HCT116 (cell line): Measurements from ENCODE around the gene GNAS. TPM values are rescaled to one million over a fixed set of nuclear protein-coding genes. Genes with fewer than 3 reads are reported as not detected.

ENCODE experiments used
- ATAC-seq: fragments of 200-7000 bp; cut with Tn5 transposase; 2 replicates; pipeline ENCODE4 v1.9.1; 2020; ENCODE audit warnings: mild to moderate bottlenecking, moderate library complexity
- BruUV-seq: library from RNA; stranded (reverse); fragments of 400-500 nt; replicated peaks from 2 replicates; lab custom pipeline; 2021; lab: Mats Ljungman, UMichigan
- CTCF ChIA-PET: fragments of 300-600 bp; sonication (Branson Sonifier 250); formaldehyde crosslinking; loops from one replicate; lab custom pipeline; 2021; ENCODE audit warnings: antibody characterized with exemption; lab: Charles Lee
- POLR2A ChIA-PET: fragments of 300-600, 350-600 bp; sonication (Branson Sonifier 250); formaldehyde crosslinking; loops from one replicate; lab custom pipeline; 2021; ENCODE audit warnings: antibody characterized with exemption; lab: Charles Lee
- RAD21 ChIA-PET, 2 experiments: fragments of 300-600 bp; sonication (Branson Sonifier 250); formaldehyde crosslinking; loops; one replicate each; lab custom pipeline; 2023; ENCODE audit warnings: low total read pairs in 2 of 2; ENCODE audit not compliant: uncharacterized antibody in 2 of 2, unreplicated experiment in 2 of 2, low non-redundant PET in 1 of 2; lab: Charles Lee
- DNase-seq: peaks from one replicate; pipeline ENCODE4 v3.0.0-alpha.2; 2010; ENCODE audit warnings: low read depth, low spot score
- H2AFZ ChIP-seq: fragments of 200-600 bp; shearing (Covaris generic), sonication (generic); 2 replicates; pipeline ENCODE4 v1.6.1; 2017; ENCODE audit warnings: low read depth, mixed run types, mixed read lengths, antibody characterized with exemption, low read length; ENCODE audit not compliant: poor library complexity, severe bottlenecking
- H3K27ac ChIP-seq: 2 replicates; pipeline ENCODE4 v1.5.1; 2012; ENCODE audit warnings: low read depth, low read length
- H3K27me3 ChIP-seq: fragments of 200-600 bp; sonication (generic); 2 replicates; pipeline ENCODE4 v1.6.1; 2016; ENCODE audit warnings: mixed run types, low read length, mixed read lengths; ENCODE audit not compliant: insufficient read depth
- H3K36me3 ChIP-seq, 2 experiments: fragments of 200-500 bp in 1 of 2; fragments of 200-600 bp in 1 of 2; sonication (Bioruptor generic) in 1 of 2; sonication (generic) in 1 of 2; 2 replicates each; pipeline versions ENCODE4 v1.5.1 to v1.6.1; 2014 to 2016; ENCODE audit warnings: low read length in 2 of 2, inconsistent platforms in 1 of 2, mixed read lengths in 1 of 2, mixed run types in 1 of 2; ENCODE audit not compliant: insufficient read depth in 2 of 2, control insufficient read depth in 1 of 2
- H3K4me1 ChIP-seq, 2 experiments: fragments of 200-600 bp in 1 of 2; sonication (generic) in 1 of 2; 2 replicates each; pipeline versions ENCODE4 v1.5.1 to v1.6.1; 2012 to 2017; ENCODE audit warnings: low read length in 2 of 2, inconsistent platforms in 1 of 2, mild to moderate bottlenecking in 1 of 2, mixed read lengths in 1 of 2, mixed run types in 1 of 2, moderate library complexity in 1 of 2; ENCODE audit not compliant: insufficient read depth in 2 of 2, control insufficient read depth in 1 of 2
- H3K4me2 ChIP-seq: fragments of 200-600 bp; sonication (generic); 2 replicates; pipeline ENCODE4 v1.6.1; 2017; ENCODE audit warnings: mixed run types, low read length, mixed read lengths
- H3K4me3 ChIP-seq, 2 experiments: fragments of 200-600 bp in 1 of 2; sonication (generic) in 1 of 2; replicated peaks in 1 of 2; 2 replicates each; pipeline ENCODE4 v1.5.1; 2011 to 2016; ENCODE audit warnings: low read length in 2 of 2, control low read depth in 1 of 2, low read depth in 1 of 2, mild to moderate bottlenecking in 1 of 2, mixed read lengths in 1 of 2, mixed run types in 1 of 2
- H3K79me2 ChIP-seq: fragments of 200-600 bp; sonication (generic); 2 replicates; pipeline ENCODE4 v1.6.1; 2017; ENCODE audit warnings: mild to moderate bottlenecking, mixed run types, low read length, moderate library complexity, mixed read lengths; ENCODE audit not compliant: insufficient read depth
- H3K9ac ChIP-seq: fragments of 200-600 bp; sonication (generic); 2 replicates; pipeline ENCODE4 v1.6.1; 2016; ENCODE audit warnings: low read length, mixed read lengths
- H3K9me2 ChIP-seq: fragments of 200-600 bp; sonication (generic), shearing (Covaris generic); 2 replicates; pipeline ENCODE4 v1.6.1; 2017; ENCODE audit warnings: mixed run types, mild to moderate bottlenecking, moderate library complexity; ENCODE audit not compliant: insufficient read depth
- H3K9me3 ChIP-seq, 2 experiments: fragments of 200-500 bp in 1 of 2; fragments of 200-600 bp in 1 of 2; sonication (Bioruptor generic) in 1 of 2; sonication (generic) in 1 of 2; 2 replicates each; pipeline ENCODE4 v1.6.1; 2014 to 2017; ENCODE audit warnings: low read length in 2 of 2, mixed read lengths in 2 of 2, inconsistent platforms in 1 of 2, low read depth in 1 of 2, mild to moderate bottlenecking in 1 of 2, mixed run types in 1 of 2, moderate library complexity in 1 of 2; ENCODE audit not compliant: control insufficient read depth in 1 of 2, insufficient read depth in 1 of 2
- H4K20me1 ChIP-seq: fragments of 200-600 bp; sonication (generic), shearing (Covaris generic); 2 replicates; pipeline ENCODE4 v1.6.1; 2017; ENCODE audit warnings: mixed run types, mild to moderate bottlenecking, moderate library complexity; ENCODE audit not compliant: insufficient read depth
- CBX3 ChIP-seq: IDR thresholded peaks from 2 replicates; pipeline ENCODE4 v1.6.1; 2012; ENCODE audit warnings: low read depth
- CEBPB ChIP-seq: IDR thresholded peaks from 2 replicates; pipeline ENCODE4 v1.6.1; 2012; ENCODE audit warnings: low read depth
- EGR1 ChIP-seq: IDR thresholded peaks from 2 replicates; pipeline ENCODE4 v1.6.1; 2012; ENCODE audit warnings: low read depth
- EZH2 ChIP-seq: fragments of 200-600 bp; sonication (generic); IDR thresholded peaks from 2 replicates; pipeline ENCODE4 v1.6.1; 2017; ENCODE audit warnings: antibody characterized with exemption, mixed run types
- FOSL1 ChIP-seq: IDR thresholded peaks from 2 replicates; pipeline ENCODE4 v1.6.1; 2012; ENCODE audit warnings: low read depth
- JUND ChIP-seq: IDR thresholded peaks from 2 replicates; pipeline ENCODE4 v1.6.1; 2012
- MAX ChIP-seq: IDR thresholded peaks from 2 replicates; pipeline ENCODE4 v1.6.1; 2012
- POLR2A ChIP-seq: IDR thresholded peaks from 2 replicates; pipeline ENCODE4 v1.7.0; 2011; ENCODE audit warnings: borderline replicate concordance; ENCODE audit not compliant: insufficient read depth, insufficient read length; ENCODE audit errors: extremely low read depth
- REST ChIP-seq: IDR thresholded peaks from 2 replicates; pipeline ENCODE4 v1.6.1; 2012; ENCODE audit warnings: low read depth
- SIN3A ChIP-seq: IDR thresholded peaks from 2 replicates; pipeline ENCODE4 v1.6.1; 2012; ENCODE audit warnings: low read depth
- SP1 ChIP-seq: IDR thresholded peaks from 2 replicates; pipeline ENCODE4 v1.6.1; 2012; ENCODE audit warnings: low read depth
- TCF7L2 ChIP-seq: IDR thresholded peaks from 2 replicates; pipeline ENCODE4 v1.7.0; 2011; ENCODE audit warnings: borderline replicate concordance, inconsistent platforms; ENCODE audit not compliant: insufficient read depth, insufficient read length; ENCODE audit errors: extremely low read depth
- YY1 ChIP-seq: IDR thresholded peaks from 2 replicates; pipeline ENCODE4 v1.6.1; 2011; ENCODE audit warnings: low read length, low read depth, moderate library complexity, mild to moderate bottlenecking; ENCODE audit not compliant: insufficient replicate concordance; ENCODE audit errors: extremely low read depth
- ZBTB33 ChIP-seq: IDR thresholded peaks from 2 replicates; pipeline ENCODE4 v1.6.1; 2011; ENCODE audit warnings: mild to moderate bottlenecking, low read length, moderate library complexity; ENCODE audit not compliant: insufficient replicate concordance; ENCODE audit errors: extremely low read depth
- ZNF274 ChIP-seq: fragments of 200-500 bp; sonication (Bioruptor generic); IDR thresholded peaks from 2 replicates; pipeline ENCODE4 v1.6.1; 2014; ENCODE audit warnings: mild to moderate bottlenecking, low read depth, low read length, inconsistent platforms
- intact Hi-C: fragments of 100-400 bp; cut with micrococcal nuclease; formaldehyde crosslinking; loops from 2 replicates; pipeline ENCODE4 v1.10.0; 2022
- total RNA-seq: library from RNA; stranded (reverse); gene quantifications from one replicate; pipeline ENCODE4 v1.2.1, GENCODE V29; 2021; ENCODE audit not compliant: unreplicated experiment

The GNAS gene
- total RNA-seq, 1 experiment from 2014 or later, result 699 TPM

GRCh38 chr20:58883241-58883691 lies 30.8 kb downstream of the GNAS start:
- ATAC-seq, result no peak
- POLR2A ChIA-PET, result no interaction called here
- peaks cover 6% of the 10 kb centered on the region; the same call in 1 of the 2 replicates for H3K79me2 ChIP-seq
- no peaks in the 10 kb centered on the region for H4K20me1 ChIP-seq
- no peak overlapping the region for H3K9ac ChIP-seq
- no peaks in the 10 kb centered on the region for H3K9me3 ChIP-seq
- H3K4me3 ChIP-seq, result no peak overlapping the region
- no peak overlapping the region for H3K4me2 ChIP-seq
- no peak for TF ChIP-seq POLR2A
- TF ChIP-seq REST, result no peak
- no peak for TF ChIP-seq SIN3A
- TF ChIP-seq TCF7L2, result no peak
- TF ChIP-seq ZNF274, result no peak
- no peak for TF ChIP-seq MAX
- no peak for TF ChIP-seq SP1
- no peak for TF ChIP-seq JUND
- no peak for TF ChIP-seq ZBTB33
- TF ChIP-seq YY1, result no peak
- no peak for TF ChIP-seq EGR1
- TF ChIP-seq EZH2, result no peak
- no peak for TF ChIP-seq FOSL1
- TF ChIP-seq CEBPB, result no peak
- TF ChIP-seq CBX3, result no peak
- intact Hi-C loops, result loop anchor here (10.0 kb wide), 1 partner anchor 228 kb away; the partner anchor contains the start of gene STX16
- H2AFZ ChIP-seq, result no peak overlapping the region
- RAD21 ChIA-PET, result no interaction called here
- H3K4me1 ChIP-seq, result peaks cover 0 to 5% of the 10 kb centered on the region in 2 experiments; a peak in 1 of 4 replicates
- H3K9me2 ChIP-seq, result no peaks in the 10 kb centered on the region
- H3K36me3 ChIP-seq, result no peaks in the 10 kb centered on the region
- H3K27ac ChIP-seq, result no peak overlapping the region
- BruUV-seq, result no TSS peak
- DNase-seq, result no peak
- CTCF ChIA-PET, result interaction anchor here (1.4 kb wide), 1 partner anchor 402 kb away, joined by 3 read pairs; no protein-coding TSS in a partner anchor
- no peaks in the 10 kb centered on the region for H3K27me3 ChIP-seq
